NCI-H345 treated with DMSO at 0.1 percent for 48 hours (cell line): ENCODE data around the gene LONP1.

Source experiments
- DNase-seq: peaks from one replicate; lab custom pipeline; 2025; ENCODE audit not compliant: unreplicated experiment; lab: John Stamatoyannopoulos, UW

LONP1 gene

GRCh38 chr19:5679289-5680083 lies 40.5 kb downstream of the LONP1 start:
- DNase-seq = no peak

- DNase-seq = no peak
These were observed 41.8 kb downstream of the LONP1 start for GRCh38 chr19:5678071-5678718.

- no peak for DNase-seq
These were observed 42.4 kb downstream of the LONP1 start for GRCh38 chr19:5677580-5677979.

- no peak for DNase-seq
These were observed 42.8 kb downstream of the LONP1 start for GRCh38 chr19:5677136-5677535.

- DNase-seq = no peak
These were observed 43.2 kb downstream of the LONP1 start for GRCh38 chr19:5676772-5677105.

GRCh38 chr19:5676105-5676771 lies 43.7 kb downstream of the LONP1 start:
- no peak for DNase-seq

- DNase-seq = no peak
These were observed 45.2 kb downstream of the LONP1 start for GRCh38 chr19:5674714-5675113.

- no peak for DNase-seq
These were observed 46.2 kb downstream of the LONP1 start for GRCh38 chr19:5673752-5674151.

GRCh38 chr19:5672708-5673459 lies 47.1 kb downstream of the LONP1 start:
- DNase-seq = no peak

- no peak for DNase-seq
These were observed 48.3 kb downstream of the LONP1 start for GRCh38 chr19:5671600-5671999.

- no peak for DNase-seq
These were observed 50.7 kb downstream of the LONP1 start for GRCh38 chr19:5669212-5669611.

GRCh38 chr19:5667751-5668271 lies 52.1 kb downstream of the LONP1 start:
- no peak for DNase-seq

- DNase-seq = no peak
These were observed 52.9 kb downstream of the LONP1 start for GRCh38 chr19:5666921-5667610.

- no peak for DNase-seq
These were observed 54.0 kb downstream of the LONP1 start for GRCh38 chr19:5665781-5666513.

GRCh38 chr19:5664515-5664914 lies 55.4 kb downstream of the LONP1 start:
- no peak for DNase-seq

- no peak for DNase-seq
These were observed 56.0 kb downstream of the LONP1 start for GRCh38 chr19:5663904-5664303.

GRCh38 chr19:5661483-5661882 lies 58.5 kb downstream of the LONP1 start:
- no peak for DNase-seq

GRCh38 chr19:5655412-5655811 lies 64.5 kb downstream of the LONP1 start:
- no peak for DNase-seq

- DNase-seq = no peak
These were observed 65.0 kb downstream of the LONP1 start for GRCh38 chr19:5654931-5655330.

- DNase-seq = no peak
These were observed 67.7 kb downstream of the LONP1 start for GRCh38 chr19:5652261-5652660.
